GM21381 (cell line): ENCODE measurements around the gene BABAM2.
"Not testable (repeated sequence)": the region's sequence is repeated elsewhere in the genome, so short reads cannot be mapped to it uniquely, and the experiment has no call there.

Experiments used
- ATAC-seq: cut with Tn5 transposase; IDR thresholded peaks from one replicate; pipeline ENCODE4 v1.9.1; 2021; ENCODE audit warnings: mild to moderate bottlenecking, moderate library complexity; ENCODE audit not compliant: unreplicated experiment

The BABAM2 gene

GRCh38 chr2:27940090-27940671 lies 49.7 kb downstream of the BABAM2 start:
- ATAC-seq = no peak

GRCh38 chr2:27940982-27941381 lies 50.5 kb downstream of the BABAM2 start:
- no peak for ATAC-seq

- no peak for ATAC-seq
Observed at GRCh38 chr2:27942612-27943547, 52.4 kb downstream of the BABAM2 start.

- ATAC-seq = no peak
Observed at GRCh38 chr2:27946530-27947060, 56.1 kb downstream of the BABAM2 start.

- no peak for ATAC-seq
Observed at GRCh38 chr2:27952070-27952469, 61.5 kb downstream of the BABAM2 start.

GRCh38 chr2:27953077-27953476 lies 62.5 kb downstream of the BABAM2 start:
- ATAC-seq = no peak

- no peak for ATAC-seq
Observed at GRCh38 chr2:27954221-27954673, 63.7 kb downstream of the BABAM2 start.

- no peak for ATAC-seq
Observed at GRCh38 chr2:27954771-27955383, 64.3 kb downstream of the BABAM2 start.

GRCh38 chr2:27955384-27956161 lies 65.0 kb downstream of the BABAM2 start:
- ATAC-seq = no peak

GRCh38 chr2:27956888-27957287 lies 66.4 kb downstream of the BABAM2 start:
- ATAC-seq = no peak

GRCh38 chr2:27958711-27959378 lies 68.3 kb downstream of the BABAM2 start:
- no peak for ATAC-seq

GRCh38 chr2:27959496-27959895 lies 69.0 kb downstream of the BABAM2 start:
- no peak for ATAC-seq

- ATAC-seq = no peak
Observed at GRCh38 chr2:27960237-27960912, 69.8 kb downstream of the BABAM2 start.

- no peak for ATAC-seq
Observed at GRCh38 chr2:27962006-27962405, 71.5 kb downstream of the BABAM2 start.

- no peak for ATAC-seq
Observed at GRCh38 chr2:27963472-27963871, 72.9 kb downstream of the BABAM2 start.

- no peak for ATAC-seq
Observed at GRCh38 chr2:27964067-27964466, 73.5 kb downstream of the BABAM2 start.

- ATAC-seq = no peak
Observed at GRCh38 chr2:27965841-27966240, 75.3 kb downstream of the BABAM2 start.

- no peak for ATAC-seq
Observed at GRCh38 chr2:27966466-27966865, 75.9 kb downstream of the BABAM2 start.

GRCh38 chr2:27967076-27967475 lies 76.5 kb downstream of the BABAM2 start:
- ATAC-seq = no peak

- not testable (repeated sequence) for ATAC-seq
Observed at GRCh38 chr2:27968045-27968444, 77.5 kb downstream of the BABAM2 start.
